Measurements from ENCODE around the gene LAPTM4A.

Gene LAPTM4A

GRCh38 chr2:19991895-19992294, 59.5 kb downstream of the LAPTM4A start:
- DNase-seq (ENCODE audit: low read depth), result no peak
- no peak overlapping the region for H3K4me3 ChIP-seq (ENCODE audit: low read depth, low read length)
- TF ChIP-seq CTCF (IDR thresholded peaks at IDR 0.05; ENCODE audit: low read depth, low read length) (no peak), POLR2A (IDR thresholded peaks at IDR 0.05; ENCODE audit: extremely low read depth, insufficient read length) (no peak), MAX (IDR thresholded peaks at IDR 0.05; ENCODE audit: low read depth, low read length) (no peak), MYC (IDR thresholded peaks at IDR 0.05; ENCODE audit: low read depth, low read length) (no peak)

DNA sequence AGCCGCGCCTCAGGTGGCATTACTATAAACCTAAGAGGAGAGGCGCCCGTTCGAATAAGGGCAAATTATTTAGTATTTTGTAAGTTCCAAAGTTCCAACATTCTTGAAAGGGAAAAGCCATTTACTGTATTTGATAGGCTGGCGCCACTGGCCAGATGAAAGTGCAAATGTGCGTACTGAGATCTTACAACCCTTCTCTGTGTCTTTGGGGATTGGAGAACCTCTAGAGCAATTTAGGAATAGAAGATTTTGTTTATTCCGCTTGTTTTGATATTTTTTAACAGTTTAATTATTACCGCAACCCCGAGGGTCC, 61.1 kb downstream of the LAPTM4A start:
- TF ChIP-seq MYC (IDR thresholded peaks at IDR 0.05; ENCODE audit: low read depth, low read length), result no peak
- TF ChIP-seq CTCF (IDR thresholded peaks at IDR 0.05; ENCODE audit: low read depth, low read length), result no peak
- TF ChIP-seq MAX (IDR thresholded peaks at IDR 0.05; ENCODE audit: low read depth, low read length), result no peak
- no peak for TF ChIP-seq POLR2A (IDR thresholded peaks at IDR 0.05; ENCODE audit: extremely low read depth, insufficient read length)
- peak overlapping the region; percentile 89 for H3K4me3 ChIP-seq (ENCODE audit: low read depth, low read length)
- DNase-seq (ENCODE audit: low read depth), result no peak

GRCh38 chr2:19989667-19990415, 61.6 kb downstream of the LAPTM4A start, which contains the start of gene WDR35:
TSS of gene WDR35 (minus strand) at chr2:19990105. CDS start at chr2:19990015, 90 bp downstream.
- TF ChIP-seq MAX (IDR thresholded peaks at IDR 0.05; ENCODE audit: low read depth, low read length) (peak; percentile 84), CTCF (IDR thresholded peaks at IDR 0.05; ENCODE audit: low read depth, low read length) (no peak), MYC (IDR thresholded peaks at IDR 0.05; ENCODE audit: low read depth, low read length) (0 out of 2 replicates have a peak, but pooled peaks have one; percentile 37)
- DNase-seq (ENCODE audit: low read depth), result peak; percentile 91
- peak within 1 kb of the TSS; percentile 89 for H3K4me3 ChIP-seq (ENCODE audit: low read depth, low read length)

GRCh38 chr2:19989342-19989666, 62.1 kb downstream of the LAPTM4A start:
- TF ChIP-seq MAX (IDR thresholded peaks at IDR 0.05; ENCODE audit: low read depth, low read length) (no peak), MYC (IDR thresholded peaks at IDR 0.05; ENCODE audit: low read depth, low read length) (no peak), POLR2A (IDR thresholded peaks at IDR 0.05; ENCODE audit: extremely low read depth, insufficient read length) (no peak), CTCF (IDR thresholded peaks at IDR 0.05; ENCODE audit: low read depth, low read length) (no peak)
- H3K4me3 ChIP-seq (ENCODE audit: low read depth, low read length), result peak overlapping the region; percentile 89
- no peak for DNase-seq (ENCODE audit: low read depth)

DNA sequence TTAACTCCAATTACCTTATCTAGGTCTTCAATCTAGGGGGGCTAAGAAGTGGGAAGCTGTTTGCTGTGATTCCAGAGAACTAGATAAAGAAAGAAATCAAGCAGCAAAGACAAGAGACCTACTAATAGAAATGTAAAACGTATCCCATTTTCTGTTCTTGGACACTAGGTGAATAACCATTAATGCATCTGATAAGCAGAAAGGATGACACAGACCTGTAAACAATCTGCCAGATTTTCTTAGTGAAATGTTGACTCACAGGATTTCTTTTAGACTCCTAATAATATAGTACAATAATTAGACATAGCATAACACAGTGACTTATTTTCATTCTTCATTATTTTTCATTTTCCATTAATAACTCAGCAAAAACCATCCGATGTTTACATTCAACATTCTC, 62.8 kb downstream of the LAPTM4A start:
- no peak for DNase-seq (ENCODE audit: low read depth)
- TF ChIP-seq MYC (IDR thresholded peaks at IDR 0.05; ENCODE audit: low read depth, low read length), result no peak
- no peak for TF ChIP-seq POLR2A (IDR thresholded peaks at IDR 0.05; ENCODE audit: extremely low read depth, insufficient read length)
- no peak for TF ChIP-seq CTCF (IDR thresholded peaks at IDR 0.05; ENCODE audit: low read depth, low read length)
- no peak for TF ChIP-seq MAX (IDR thresholded peaks at IDR 0.05; ENCODE audit: low read depth, low read length)
- H3K4me3 ChIP-seq (ENCODE audit: low read depth, low read length), result peak overlapping the region; percentile 89

All from NB4 (cell line).